Spleen (tissue), 7 donors: Measurements from ENCODE around the gene CIDEA.

ENCODE experiments used
- POLR2A ChIP-seq, 3 donors: fragments of 450-650 bp; IDR thresholded peaks; one replicate each; pipeline ENCODE4 v1.5.1; 2017; ENCODE audit warnings: antibody characterized with exemption in 3 of 3, mild to moderate bottlenecking in 1 of 3
- POLR2AphosphoS5 ChIP-seq, 3 donors: sonication (generic); formaldehyde crosslinking; IDR thresholded peaks; one replicate each; pipeline ENCODE4 v1.5.1; 2017; ENCODE audit warnings: antibody characterized with exemption in 3 of 3
- TF ChIP-seq, protein P1 (sequence below), 11 experiments: fragments of 200-600 bp in 7 of 11; fragments of 450-650 bp in 4 of 11; sonication (generic) in 4 of 11; IDR thresholded peaks in 8 of 11; conservative IDR thresholded peaks in 3 of 11; 1 replicate in 7 of 11; 2 replicates in 4 of 11; pipeline versions ENCODE4 v1.4.0 to v1.8.0; 2016 to 2021; ENCODE audit warnings: antibody characterized with exemption in 11 of 11, inconsistent platforms in 4 of 11, mild to moderate bottlenecking in 1 of 11
- donor health status: DM: no; HTN: no; CAD: no; lungs with moderate emphysema.
- donor health status: DM: no; HTN: no; CAD: no.
- donor health status: DM: no; HTN: no; CAD: no.

DNA sequence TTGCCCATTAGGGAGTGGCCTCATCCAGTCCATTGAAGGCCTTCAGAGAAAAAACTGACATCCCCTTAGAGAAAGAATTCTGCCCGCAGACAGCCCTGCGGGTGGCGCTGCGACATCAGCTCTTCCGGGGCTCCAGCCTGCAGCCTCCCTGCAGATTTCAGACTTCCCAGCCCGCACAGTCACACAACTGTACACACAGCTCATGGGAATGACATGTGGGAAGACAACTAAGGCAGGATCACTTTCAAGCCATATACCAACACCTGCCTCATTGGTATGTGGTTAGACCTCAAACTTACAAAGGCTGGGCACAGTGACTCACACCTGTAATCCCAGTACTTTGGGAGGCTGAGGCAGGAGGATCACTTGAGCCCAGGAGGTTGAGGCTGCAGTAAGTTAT lies 29.1 kb downstream of the CIDEA start:
- TF ChIP-seq, protein P1, sequence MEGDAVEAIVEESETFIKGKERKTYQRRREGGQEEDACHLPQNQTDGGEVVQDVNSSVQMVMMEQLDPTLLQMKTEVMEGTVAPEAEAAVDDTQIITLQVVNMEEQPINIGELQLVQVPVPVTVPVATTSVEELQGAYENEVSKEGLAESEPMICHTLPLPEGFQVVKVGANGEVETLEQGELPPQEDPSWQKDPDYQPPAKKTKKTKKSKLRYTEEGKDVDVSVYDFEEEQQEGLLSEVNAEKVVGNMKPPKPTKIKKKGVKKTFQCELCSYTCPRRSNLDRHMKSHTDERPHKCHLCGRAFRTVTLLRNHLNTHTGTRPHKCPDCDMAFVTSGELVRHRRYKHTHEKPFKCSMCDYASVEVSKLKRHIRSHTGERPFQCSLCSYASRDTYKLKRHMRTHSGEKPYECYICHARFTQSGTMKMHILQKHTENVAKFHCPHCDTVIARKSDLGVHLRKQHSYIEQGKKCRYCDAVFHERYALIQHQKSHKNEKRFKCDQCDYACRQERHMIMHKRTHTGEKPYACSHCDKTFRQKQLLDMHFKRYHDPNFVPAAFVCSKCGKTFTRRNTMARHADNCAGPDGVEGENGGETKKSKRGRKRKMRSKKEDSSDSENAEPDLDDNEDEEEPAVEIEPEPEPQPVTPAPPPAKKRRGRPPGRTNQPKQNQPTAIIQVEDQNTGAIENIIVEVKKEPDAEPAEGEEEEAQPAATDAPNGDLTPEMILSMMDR (IDR thresholded peaks at IDR 0.05 in 8 of 11, conservative IDR thresholded peaks at IDR 0.05 in 3 of 11): no peak
- TF ChIP-seq POLR2A (IDR thresholded peaks at IDR 0.05) (no peak), POLR2AphosphoS5 (IDR thresholded peaks at IDR 0.05) (no peak)
